ENCODE measurements around the gene LRRC31. TPM values are rescaled to one million over a fixed set of nuclear protein-coding genes. Genes with fewer than 3 reads are reported as not detected.
A peak's percentile ranks its signal among the peaks of the same experiment; 100 is the strongest.

LRRC31 gene
- total RNA-seq, 1 donor from 2014 or later, result not detected

GRCh38 chr3:169815590-169816150 is 54.1 kb downstream of the LRRC31 start:
- no peak for DNase-seq (ENCODE audit: extremely low read depth, low read depth, low spot score)

- DNase-seq (ENCODE audit: extremely low read depth, low read depth, low spot score), result no peak
Observed at GRCh38 chr3:169813757-169814517, 55.8 kb downstream of the LRRC31 start.

GRCh38 chr3:169813278-169813677 is 56.5 kb downstream of the LRRC31 start:
- DNase-seq (ENCODE audit: extremely low read depth, low read depth, low spot score), result no peak

GRCh38 chr3:169812332-169813235 is 57.2 kb downstream of the LRRC31 start, which contains the start of the genes LRRC34 and LRRIQ4:
Gene LRRC34, minus strand, starts transcription at chr3:169812904. Its CDS starts 356 bp downstream, at chr3:169812548.
Gene LRRIQ4, plus strand, starts transcription at chr3:169812870. Its CDS starts 9,052 bp downstream, at chr3:169821922.
- peak; percentile 45 for DNase-seq (ENCODE audit: extremely low read depth, low read depth, low spot score)

GRCh38 chr3:169811631-169812331 is 58.0 kb downstream of the LRRC31 start:
- DNase-seq (ENCODE audit: extremely low read depth, low read depth, low spot score), result no peak

GRCh38 chr3:169809230-169809795 is 60.4 kb downstream of the LRRC31 start:
- no peak for DNase-seq (ENCODE audit: extremely low read depth, low read depth, low spot score)

GRCh38 chr3:169804681-169805080 is 65.1 kb downstream of the LRRC31 start:
- no peak for DNase-seq (ENCODE audit: extremely low read depth, low read depth, low spot score)

GRCh38 chr3:169792359-169792758 is 77.4 kb downstream of the LRRC31 start:
- DNase-seq (ENCODE audit: extremely low read depth, low read depth, low spot score), result no peak

- no peak for DNase-seq (ENCODE audit: extremely low read depth, low read depth, low spot score)
Observed at GRCh38 chr3:169790687-169791429, 78.9 kb downstream of the LRRC31 start.

- no peak for DNase-seq (ENCODE audit: extremely low read depth, low read depth, low spot score)
Observed at GRCh38 chr3:169790219-169790618, 79.5 kb downstream of the LRRC31 start.

Other genes starting within 250 kb of the LRRC31 start
- 43.7 and 71.5 TPM in 2 replicates for gene MECOM, start 206.2 kb downstream of the LRRC31 start, total RNA-seq
- gene TERC, start 104.9 kb downstream of the LRRC31 start, total RNA-seq, result 38.5 and 69.2 TPM in 2 replicates
- gene ACTRT3, start 100.4 kb downstream of the LRRC31 start, total RNA-seq, result 2.8 and 3.4 TPM in 2 replicates
- gene MYNN, start 96.5 kb downstream of the LRRC31 start, total RNA-seq, result 8.6 and 11.2 TPM in 2 replicates
- gene LRRIQ4, start 57.1 kb downstream of the LRRC31 start, total RNA-seq, result not detected in 2 replicates
- gene LRRC34, start 57.0 kb downstream of the LRRC31 start, total RNA-seq, result 0.19 and 2.6 TPM in 2 replicates
- not detected in 2 replicates for gene SAMD7, start 41.6 kb upstream of the LRRC31 start, total RNA-seq
- 29.7 and 36.6 TPM in 2 replicates for gene SEC62, start 96.9 kb upstream of the LRRC31 start, total RNA-seq
- gene GPR160, start 168.1 kb upstream of the LRRC31 start, total RNA-seq, result 6.9 and 7.9 TPM in 2 replicates